Testis (tissue), 3 donors: ENCODE data around the gene SKP1. TPM values are rescaled to one million over a fixed set of nuclear protein-coding genes. Genes with fewer than 3 reads are reported as not detected.
"Not testable (repeated sequence)": the region's sequence is repeated elsewhere in the genome, so short reads cannot be mapped to it uniquely, and the experiment has no call there.

ENCODE experiments used
- DNase-seq: peaks from one replicate; pipeline ENCODE4 v3.0.0-alpha.2; 2019
- H3K27ac ChIP-seq, 2 donors: fragments of 200-600 bp; sonication (generic); one replicate each; pipeline ENCODE4 v1.5.1; 2019
- H3K27me3 ChIP-seq: fragments of 200-600 bp; sonication (generic); one replicate; pipeline ENCODE4 v1.5.1; 2019
- H3K36me3 ChIP-seq: fragments of 200-600 bp; sonication (generic); one replicate; pipeline ENCODE4 v1.5.1; 2017; ENCODE audit warnings: low read depth; ENCODE audit errors: missing control alignments
- H3K4me1 ChIP-seq: fragments of 200-600 bp; sonication (generic); one replicate; pipeline ENCODE4 v1.5.1; 2019
- H3K4me3 ChIP-seq, 2 donors: fragments of 200-600 bp; sonication (generic); one replicate each; pipeline ENCODE4 v1.5.1; 2017 to 2019
- H3K9me3 ChIP-seq: fragments of 200-600 bp; sonication (generic); one replicate; pipeline ENCODE4 v1.5.1; 2017
- POLR2A ChIP-seq: fragments of 450-650 bp; IDR thresholded peaks from one replicate; pipeline ENCODE4 v1.6.1; 2017; ENCODE audit warnings: antibody characterized with exemption, mild to moderate bottlenecking, moderate library complexity
- WGBS, 2 donors: methylation state at CpG; one replicate each; pipeline ENCODE4 v1.1.5; 2018; 5-methylcytosine and 5-hydroxymethylcytosine counted together
- intact Hi-C: fragments of 100-400 bp; cut with DNase I; formaldehyde crosslinking; loops from one replicate; pipeline ENCODE4 v1.15.1; 2023; ENCODE audit warnings: low total_unique reads
- polyA plus RNA-seq: library from polyadenylated mRNA; stranded (reverse); fragments of 350-450 nt; fragmentation: Illumina TruSeq; extraction: RNeasy Lipid Tissue Mini Kit (QIAGEN cat#74804); gene quantifications from one replicate; pipeline ENCODE4 v1.2.3, GENCODE V29; 2014; ENCODE audit warnings: low read depth, low replicate concordance; ENCODE audit not compliant: insufficient read depth
- total RNA-seq, 2 donors: library from RNA; depleted of rRNA; stranded (reverse); fragments of >200 nt; gene quantifications; one replicate each; pipeline ENCODE4 v1.2.3, GENCODE V29; 2016
- TF ChIP-seq, protein P1 (sequence below), 3 experiments: fragments of 450-650 bp in 2 of 3; fragments of 200-600 bp in 1 of 3; sonication (generic) in 1 of 3; IDR thresholded peaks; one replicate each; pipeline ENCODE4 v1.5.1; 2016 to 2019; ENCODE audit warnings: antibody characterized with exemption in 3 of 3, mild to moderate bottlenecking in 2 of 3, moderate library complexity in 1 of 3

SKP1 gene
- total and polyA plus RNA-seq, 3 donors from 2014 or later: 336 to 919 (median 459) TPM

DNA sequence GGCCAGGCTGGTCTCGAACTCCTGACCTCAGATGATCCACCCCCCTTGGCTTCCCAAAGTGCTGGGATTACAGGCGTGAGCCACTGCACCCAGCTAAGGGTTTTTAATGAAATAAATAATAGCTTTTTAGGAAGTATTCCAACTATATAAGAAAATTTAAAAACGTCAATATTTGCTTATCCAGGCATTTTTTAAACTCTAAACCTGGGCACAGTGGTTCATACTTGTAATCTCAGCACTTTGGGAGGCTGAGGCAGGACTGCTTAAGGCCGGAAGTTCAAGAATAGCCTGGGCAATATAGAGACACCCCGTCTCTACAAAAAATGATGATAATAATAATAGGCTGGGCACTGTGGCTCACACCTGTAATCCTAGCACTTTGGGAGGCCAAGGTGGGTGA, 14.2 kb downstream of the SKP1 start:
- 93% methylated on average over 5 of the region's 5 CpGs for WGBS, 2 donors
- H3K27ac ChIP-seq: no peak overlapping the region
- no peaks in the 10 kb centered on the region for H3K4me1 ChIP-seq
- TF ChIP-seq POLR2A: no peak
- TF ChIP-seq, protein P1, sequence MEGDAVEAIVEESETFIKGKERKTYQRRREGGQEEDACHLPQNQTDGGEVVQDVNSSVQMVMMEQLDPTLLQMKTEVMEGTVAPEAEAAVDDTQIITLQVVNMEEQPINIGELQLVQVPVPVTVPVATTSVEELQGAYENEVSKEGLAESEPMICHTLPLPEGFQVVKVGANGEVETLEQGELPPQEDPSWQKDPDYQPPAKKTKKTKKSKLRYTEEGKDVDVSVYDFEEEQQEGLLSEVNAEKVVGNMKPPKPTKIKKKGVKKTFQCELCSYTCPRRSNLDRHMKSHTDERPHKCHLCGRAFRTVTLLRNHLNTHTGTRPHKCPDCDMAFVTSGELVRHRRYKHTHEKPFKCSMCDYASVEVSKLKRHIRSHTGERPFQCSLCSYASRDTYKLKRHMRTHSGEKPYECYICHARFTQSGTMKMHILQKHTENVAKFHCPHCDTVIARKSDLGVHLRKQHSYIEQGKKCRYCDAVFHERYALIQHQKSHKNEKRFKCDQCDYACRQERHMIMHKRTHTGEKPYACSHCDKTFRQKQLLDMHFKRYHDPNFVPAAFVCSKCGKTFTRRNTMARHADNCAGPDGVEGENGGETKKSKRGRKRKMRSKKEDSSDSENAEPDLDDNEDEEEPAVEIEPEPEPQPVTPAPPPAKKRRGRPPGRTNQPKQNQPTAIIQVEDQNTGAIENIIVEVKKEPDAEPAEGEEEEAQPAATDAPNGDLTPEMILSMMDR (IDR thresholded peaks at IDR 0.05): no peak
- H3K9me3 ChIP-seq: no peaks in the 10 kb centered on the region
- no peaks in the 10 kb centered on the region for H3K36me3 ChIP-seq
- no peak for DNase-seq
- no peaks in the 10 kb centered on the region for H3K27me3 ChIP-seq
- intact Hi-C loops: no loop called here
- H3K4me3 ChIP-seq: no peak overlapping the region

DNA sequence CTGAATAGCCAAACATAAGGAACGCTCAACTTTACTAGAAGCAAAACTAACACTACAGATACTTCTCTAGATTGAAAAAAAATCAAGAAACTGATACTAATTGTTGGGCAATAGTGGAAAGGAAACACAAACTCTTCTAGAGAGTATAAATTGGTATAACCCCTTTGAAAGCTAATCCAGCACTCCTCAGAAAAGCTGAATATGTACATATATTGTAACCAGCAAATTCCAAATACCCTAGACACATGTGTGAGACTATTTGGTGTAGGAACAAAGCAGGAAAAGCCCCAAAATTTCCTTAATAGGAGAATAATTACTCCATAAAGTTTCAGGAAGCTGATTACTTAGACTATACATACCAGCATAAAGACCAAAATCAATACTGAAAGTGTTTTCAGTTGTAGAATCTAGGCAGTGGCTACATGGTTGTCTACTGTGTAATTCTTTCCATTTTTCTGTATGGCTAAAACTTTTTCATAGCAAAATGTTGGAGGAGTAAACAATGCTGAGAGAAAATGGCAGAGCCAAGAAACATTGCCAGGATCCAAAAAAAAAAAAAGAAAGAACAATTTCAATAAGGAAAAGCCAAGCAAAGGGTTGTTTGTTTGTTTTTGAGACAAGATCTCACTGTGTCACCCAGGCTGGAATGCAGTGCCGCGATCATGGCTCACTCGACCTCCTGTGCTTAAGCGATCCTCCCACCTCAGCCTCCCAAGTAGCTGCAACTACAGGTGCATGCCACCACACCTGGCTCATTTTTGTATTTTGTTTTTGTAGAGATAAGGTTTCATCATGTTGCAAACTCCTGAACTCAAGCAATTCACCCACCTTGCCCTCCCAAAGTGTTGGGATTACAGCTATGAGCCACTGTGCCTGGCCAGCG, 15.0 kb downstream of the SKP1 start:
- Histone ChIP-seq H3K9me3 (no peaks in the 10 kb centered on the region), H3K27me3 (no peaks in the 10 kb centered on the region), H3K36me3 (no peaks in the 10 kb centered on the region), H3K4me1 (no peaks in the 10 kb centered on the region), H3K27ac (no peak overlapping the region), H3K4me3 (no peak overlapping the region)
- no peak for DNase-seq
- TF ChIP-seq, protein P1 (IDR thresholded peaks at IDR 0.05): no peak
- no peak for TF ChIP-seq POLR2A
- intact Hi-C loops: no loop called here
- WGBS, 2 donors: 91 to 95% methylated on average over 6 of the region's 6 CpGs

DNA sequence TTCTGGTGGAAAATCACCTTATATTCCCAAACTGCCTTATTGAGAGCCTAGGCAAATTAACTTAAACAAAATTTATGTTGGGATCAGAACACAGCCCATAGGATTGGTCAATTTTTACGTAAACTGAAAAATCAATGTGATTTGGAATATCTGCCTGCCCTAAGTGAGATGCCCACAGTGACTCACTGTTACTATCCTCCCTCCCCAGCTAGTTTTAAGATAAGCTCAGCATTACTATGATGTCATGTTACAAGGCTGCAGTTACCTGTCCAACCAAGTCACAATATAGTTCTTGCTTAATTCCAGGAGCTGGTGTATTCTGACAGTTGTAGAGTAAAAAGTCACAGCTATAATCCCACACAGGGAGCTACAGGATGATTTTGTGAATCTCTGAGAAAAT, 23.1 kb downstream of the SKP1 start:
- Histone ChIP-seq H3K27ac (no peak overlapping the region), H3K27me3 (no peaks in the 10 kb centered on the region), H3K4me1 (peaks cover 25% of the 10 kb centered on the region), H3K36me3 (peaks cover 4% of the 10 kb centered on the region), H3K4me3 (no peak overlapping the region), H3K9me3 (no peaks in the 10 kb centered on the region)
- DNase-seq: no peak
- 85 to 88% methylated on average over 1 of the region's 1 CpG for WGBS, 2 donors
- intact Hi-C loops: no loop called here
- TF ChIP-seq, protein P1 (IDR thresholded peaks at IDR 0.05): no peak
- no peak for TF ChIP-seq POLR2A

DNA sequence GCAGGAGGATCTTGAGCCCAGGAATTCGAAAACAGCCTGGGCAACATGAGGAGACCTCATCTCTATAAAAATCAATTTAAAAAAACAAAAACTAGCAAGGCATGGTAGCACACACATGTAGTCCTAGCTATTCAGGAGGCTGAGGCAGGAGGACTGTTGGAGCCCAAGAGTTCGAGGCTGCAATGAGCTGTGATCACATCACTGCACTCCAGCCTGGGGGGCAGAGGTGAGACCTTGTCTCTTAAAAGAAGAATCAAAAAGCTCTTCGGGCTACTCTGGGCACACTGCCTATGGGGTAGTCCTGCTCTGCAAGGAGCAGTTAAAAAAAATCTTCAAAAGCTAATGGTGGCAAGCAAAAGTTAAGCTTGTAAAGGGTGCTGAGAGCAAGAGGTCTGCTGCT, 23.5 kb downstream of the SKP1 start:
- H3K9me3 ChIP-seq: no peaks in the 10 kb centered on the region
- WGBS, 2 donors: 95 to 97% methylated on average over 3 of the region's 3 CpGs
- H3K27me3 ChIP-seq: no peaks in the 10 kb centered on the region
- no peak overlapping the region for H3K27ac ChIP-seq
- H3K4me1 ChIP-seq: peaks cover 28% of the 10 kb centered on the region
- intact Hi-C loops: no loop called here
- TF ChIP-seq, protein P1 (IDR thresholded peaks at IDR 0.05): no peak
- TF ChIP-seq POLR2A: no peak
- no peak for DNase-seq
- H3K4me3 ChIP-seq: no peak overlapping the region
- peaks cover 4% of the 10 kb centered on the region for H3K36me3 ChIP-seq

DNA sequence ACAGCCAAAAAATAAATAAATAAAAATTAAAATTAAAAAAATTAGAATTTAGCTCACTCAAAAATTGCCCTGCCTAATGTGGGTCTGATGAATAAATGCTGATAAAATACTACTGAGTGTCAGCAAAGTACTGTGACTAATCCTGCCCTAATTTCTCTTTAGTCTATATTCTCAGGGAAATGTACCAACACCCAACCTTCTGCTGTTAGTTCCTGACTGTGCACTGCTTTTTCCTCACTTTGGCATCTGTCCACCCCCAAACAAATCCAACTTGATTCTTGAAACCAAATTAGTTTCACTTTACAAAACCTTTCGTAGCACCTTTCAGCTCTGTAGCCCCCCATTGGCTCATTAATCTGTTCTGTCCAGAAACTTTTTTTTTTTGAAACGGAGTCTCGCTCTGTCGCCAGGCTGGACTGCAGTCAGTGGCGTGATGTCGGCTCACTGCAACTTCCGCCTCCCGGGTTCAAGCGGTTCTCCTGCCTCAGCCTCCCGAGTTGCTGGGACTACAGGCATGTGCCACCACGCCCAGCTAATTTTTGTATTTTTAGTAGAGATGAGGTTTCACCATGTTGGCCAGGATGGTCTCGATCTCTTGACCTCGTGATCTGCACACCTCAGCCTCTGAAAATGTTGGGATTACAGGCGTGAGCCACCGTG, 24.4 kb downstream of the SKP1 start:
- H3K9me3 ChIP-seq, H3K27me3 ChIP-seq, intact Hi-C loops, H3K27ac ChIP-seq, H3K36me3 ChIP-seq, H3K4me3 ChIP-seq, DNase-seq: not testable (repeated sequence)
- peaks cover 32% of the 10 kb centered on the region for H3K4me1 ChIP-seq
- 93 to 97% methylated on average over 15 of the region's 15 CpGs for WGBS, 2 donors
